Rectal smooth muscle tissue (tissue), 1 donor: ENCODE results near the gene FAM222B.
A peak's percentile ranks its signal among the peaks of the same experiment; 100 is the strongest.

Experiments
- H3K27ac ChIP-seq: one replicate; pipeline ENCODE4 v1.7.0; 2013; ENCODE audit warnings: low read depth, low read length, inconsistent platforms
- H3K27me3 ChIP-seq: one replicate; pipeline ENCODE4 v1.7.0; 2013; ENCODE audit warnings: low read length; ENCODE audit not compliant: control insufficient read depth, insufficient read depth
- H3K36me3 ChIP-seq: one replicate; pipeline ENCODE4 v1.7.0; 2013; ENCODE audit warnings: low read length; ENCODE audit not compliant: control insufficient read depth, insufficient read depth
- H3K4me1 ChIP-seq: one replicate; pipeline ENCODE4 v1.7.0; 2013; ENCODE audit warnings: low read length; ENCODE audit not compliant: control insufficient read depth, insufficient read depth
- H3K4me3 ChIP-seq: one replicate; pipeline ENCODE4 v1.7.0; 2013; ENCODE audit warnings: low read length
- H3K9ac ChIP-seq: one replicate; pipeline ENCODE4 v1.7.0; 2013; ENCODE audit warnings: low read length

Gene FAM222B

GRCh38 chr17:28712032-28712704 is 130.4 kb downstream of the FAM222B start:
- H3K27me3 ChIP-seq, result no peaks in the 10 kb centered on the region
- H3K27ac ChIP-seq, result peak overlapping the region; percentile 85
- H3K9ac ChIP-seq, result peak overlapping the region; percentile 76
- H3K36me3 ChIP-seq, result peaks cover 9% of the 10 kb centered on the region
- H3K4me1 ChIP-seq, result peaks cover 5% of the 10 kb centered on the region
- H3K4me3 ChIP-seq, result peak overlapping the region; percentile 78

- Histone ChIP-seq H3K4me1 (peaks cover 5% of the 10 kb centered on the region), H3K9ac (peak within 1 kb of the TSS; percentile 76), H3K27me3 (no peaks in the 10 kb centered on the region), H3K4me3 (peak within 1 kb of the TSS; percentile 78), H3K27ac (peak within 1 kb of the TSS; percentile 85), H3K36me3 (peaks cover 9% of the 10 kb centered on the region)
These were observed 130.9 kb downstream of the FAM222B start, which contains the start of gene PROCA1 for GRCh38 chr17:28711723-28712031. TSS of gene PROCA1 (minus strand) at chr17:28711888. CDS start at chr17:28711660, 228 bp downstream.

GRCh38 chr17:28710861-28711722 is 131.5 kb downstream of the FAM222B start:
- peak overlapping the region; percentile 76 for H3K9ac ChIP-seq
- H3K27ac ChIP-seq, result peak overlapping the region; percentile 85
- H3K36me3 ChIP-seq, result peaks cover 9% of the 10 kb centered on the region
- peak overlapping the region; percentile 78 for H3K4me3 ChIP-seq
- no peaks in the 10 kb centered on the region for H3K27me3 ChIP-seq
- peaks cover 5% of the 10 kb centered on the region for H3K4me1 ChIP-seq

GRCh38 chr17:28707339-28707720 is 135.3 kb downstream of the FAM222B start:
- Histone ChIP-seq H3K4me3 (no peak overlapping the region), H3K36me3 (peaks cover 15% of the 10 kb centered on the region), H3K27me3 (no peaks in the 10 kb centered on the region), H3K4me1 (peaks cover 5% of the 10 kb centered on the region), H3K27ac (no peak overlapping the region), H3K9ac (no peak overlapping the region)

GRCh38 chr17:28706471-28707338 is 135.9 kb downstream of the FAM222B start:
- peaks cover 20% of the 10 kb centered on the region for H3K36me3 ChIP-seq

More at GRCh38 chr17:28706471-28707338, 135.9 kb downstream of the FAM222B start:
- Histone ChIP-seq H3K9ac (no peak overlapping the region), H3K4me1 (peaks cover 3% of the 10 kb centered on the region), H3K4me3 (no peak overlapping the region), H3K27ac (no peak overlapping the region), H3K27me3 (no peaks in the 10 kb centered on the region)
